ENCODE measurements around the gene FAM20A. TPM values are rescaled to one million over a fixed set of nuclear protein-coding genes. Genes with fewer than 3 reads are reported as not detected.

FAM20A gene
- total RNA-seq, 2 donors from 2014 or later = under 0.01 to 1.3 TPM

DNA sequence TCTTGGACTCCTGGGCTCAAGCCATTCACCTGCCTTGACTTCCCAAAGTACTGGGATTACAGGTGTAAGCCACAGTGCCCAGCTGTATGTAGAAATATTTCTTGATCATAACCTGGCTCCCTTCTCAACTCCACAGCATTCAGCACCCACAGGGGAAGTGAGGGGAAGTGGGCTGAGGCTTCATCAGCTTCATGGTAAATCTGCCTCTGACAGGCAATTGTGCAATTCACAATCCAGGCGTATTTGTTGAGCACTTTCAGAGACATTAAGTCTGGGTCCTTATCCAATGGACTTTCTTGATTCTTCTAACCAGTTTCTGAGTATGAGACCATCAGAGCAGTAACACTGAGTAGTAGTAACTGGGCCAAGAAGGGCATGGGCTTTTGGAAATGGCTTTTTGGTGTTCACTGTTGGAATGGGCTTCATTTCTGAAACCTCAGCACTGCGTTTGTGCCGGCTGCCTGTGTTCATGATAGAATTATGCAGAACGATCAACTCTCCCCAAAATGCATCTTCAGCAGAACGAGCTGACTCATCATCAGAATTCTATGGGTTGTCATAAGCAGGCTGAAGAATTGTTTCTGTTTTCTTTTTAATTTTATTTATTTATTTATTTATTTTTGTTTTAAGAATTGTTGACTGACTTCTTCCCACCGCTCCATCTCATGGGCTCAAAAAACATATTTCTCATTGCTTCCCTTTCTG lies 28.9 kb downstream of the FAM20A start:
- no peaks in the 10 kb centered on the region for H3K27me3 ChIP-seq
- intact Hi-C loops (cut with DNase I) = no loop called here
- H3K9me3 ChIP-seq = no peaks in the 10 kb centered on the region
- peak in 1 of 4 donors; percentile 25 for DNase-seq
- no peaks in the 10 kb centered on the region for H3K4me1 ChIP-seq
- no peak overlapping the region for H3K27ac ChIP-seq
- no peak for TF ChIP-seq POLR2A (IDR thresholded peaks at IDR 0.05)
- TF ChIP-seq, protein P1, sequence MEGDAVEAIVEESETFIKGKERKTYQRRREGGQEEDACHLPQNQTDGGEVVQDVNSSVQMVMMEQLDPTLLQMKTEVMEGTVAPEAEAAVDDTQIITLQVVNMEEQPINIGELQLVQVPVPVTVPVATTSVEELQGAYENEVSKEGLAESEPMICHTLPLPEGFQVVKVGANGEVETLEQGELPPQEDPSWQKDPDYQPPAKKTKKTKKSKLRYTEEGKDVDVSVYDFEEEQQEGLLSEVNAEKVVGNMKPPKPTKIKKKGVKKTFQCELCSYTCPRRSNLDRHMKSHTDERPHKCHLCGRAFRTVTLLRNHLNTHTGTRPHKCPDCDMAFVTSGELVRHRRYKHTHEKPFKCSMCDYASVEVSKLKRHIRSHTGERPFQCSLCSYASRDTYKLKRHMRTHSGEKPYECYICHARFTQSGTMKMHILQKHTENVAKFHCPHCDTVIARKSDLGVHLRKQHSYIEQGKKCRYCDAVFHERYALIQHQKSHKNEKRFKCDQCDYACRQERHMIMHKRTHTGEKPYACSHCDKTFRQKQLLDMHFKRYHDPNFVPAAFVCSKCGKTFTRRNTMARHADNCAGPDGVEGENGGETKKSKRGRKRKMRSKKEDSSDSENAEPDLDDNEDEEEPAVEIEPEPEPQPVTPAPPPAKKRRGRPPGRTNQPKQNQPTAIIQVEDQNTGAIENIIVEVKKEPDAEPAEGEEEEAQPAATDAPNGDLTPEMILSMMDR (IDR thresholded peaks at IDR 0.05) = no peak
- no peaks in the 10 kb centered on the region for H3K36me3 ChIP-seq (replicated peaks in 1 of 2; ENCODE audit: insufficient read depth in 1 of 2, low read depth in 2 of 2)
- 81 to 90% methylated on average over 6 of the region's 6 CpGs for WGBS, 2 donors
- no peak for ATAC-seq
- no peak overlapping the region for H3K4me3 ChIP-seq

DNA sequence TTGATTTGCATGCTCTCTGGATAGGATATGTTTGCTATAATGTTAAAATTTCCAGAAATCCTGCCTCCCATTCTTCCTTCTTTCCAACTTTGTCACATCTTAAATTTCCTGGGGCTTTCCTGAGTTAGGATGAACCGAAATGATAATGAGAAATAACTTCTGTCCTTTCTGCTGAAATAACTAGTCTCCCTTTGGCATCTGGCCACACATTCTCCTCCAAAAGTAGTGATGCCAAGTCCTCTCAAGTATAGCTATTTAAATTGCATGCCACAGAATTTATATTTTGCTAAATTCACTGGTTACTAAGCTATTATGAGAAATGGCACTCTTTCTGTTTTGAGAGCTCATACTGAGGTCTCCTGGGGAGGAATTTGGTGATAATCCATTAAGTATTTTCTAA lies 30.6 kb downstream of the FAM20A start:
- H3K36me3 ChIP-seq (replicated peaks in 1 of 2; ENCODE audit: insufficient read depth in 1 of 2, low read depth in 2 of 2) = no peaks in the 10 kb centered on the region
- WGBS, 2 donors = 65 to 71% methylated on average over 1 of the region's 1 CpG
- no peak for DNase-seq
- intact Hi-C loops (cut with DNase I) = no loop called here
- H3K9me3 ChIP-seq = no peaks in the 10 kb centered on the region
- TF ChIP-seq, protein P1 (IDR thresholded peaks at IDR 0.05) = no peak
- no peak for TF ChIP-seq POLR2A (IDR thresholded peaks at IDR 0.05)
- H3K27me3 ChIP-seq = no peaks in the 10 kb centered on the region
- no peak for ATAC-seq
- H3K4me3 ChIP-seq = no peak overlapping the region
- H3K4me1 ChIP-seq = no peaks in the 10 kb centered on the region
- no peak overlapping the region for H3K27ac ChIP-seq

DNA sequence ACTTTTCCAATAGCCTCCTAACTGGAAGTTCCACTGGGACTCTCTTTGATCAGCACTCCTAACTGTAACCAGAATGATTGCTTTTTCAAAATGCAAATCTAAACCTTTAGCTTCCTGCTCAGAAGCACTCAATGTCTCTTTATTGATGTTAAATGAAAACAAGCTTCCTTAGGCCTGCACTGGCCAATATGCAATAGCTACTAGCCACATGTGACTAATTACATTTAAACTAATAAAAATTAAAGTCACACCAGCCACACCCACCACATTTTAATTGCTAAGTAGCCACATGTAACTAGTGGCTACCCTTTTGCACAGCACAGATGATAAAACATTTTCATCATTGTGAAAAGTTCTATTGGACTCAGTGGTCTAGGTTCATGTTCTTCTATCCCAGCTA lies 31.8 kb downstream of the FAM20A start:
- no peaks in the 10 kb centered on the region for H3K4me1 ChIP-seq
- ATAC-seq (no peak), DNase-seq (no peak)
- H3K27me3 ChIP-seq = no peaks in the 10 kb centered on the region
- H3K36me3 ChIP-seq (replicated peaks in 1 of 2; ENCODE audit: insufficient read depth in 1 of 2, low read depth in 2 of 2) = no peaks in the 10 kb centered on the region
- intact Hi-C loops (cut with DNase I) = no loop called here
- H3K9me3 ChIP-seq = no peaks in the 10 kb centered on the region
- no peak overlapping the region for H3K27ac ChIP-seq
- no peak overlapping the region for H3K4me3 ChIP-seq
- TF ChIP-seq, protein P1 (IDR thresholded peaks at IDR 0.05) = no peak
- no peak for TF ChIP-seq POLR2A (IDR thresholded peaks at IDR 0.05)

DNA sequence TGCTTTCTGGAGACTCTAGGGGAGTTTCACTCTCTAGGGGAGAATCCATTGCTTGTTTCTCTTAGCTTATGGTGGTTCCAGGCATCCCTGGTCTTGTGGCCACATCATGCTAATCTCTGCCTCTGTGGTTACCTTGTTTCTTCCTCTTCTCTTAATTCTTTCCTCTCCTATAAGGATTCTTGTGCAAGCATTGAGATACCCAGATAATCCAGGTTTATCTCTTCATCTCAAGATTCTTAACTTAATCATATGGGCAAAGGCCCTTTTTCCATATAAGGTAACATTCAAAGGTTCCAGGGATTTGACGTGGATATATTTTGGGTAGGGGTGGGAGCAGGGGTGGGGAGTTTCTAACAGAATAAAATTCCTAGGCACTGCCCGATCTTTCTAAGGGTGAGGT lies 32.6 kb downstream of the FAM20A start:
- no peak overlapping the region for H3K27ac ChIP-seq
- no peak for TF ChIP-seq POLR2A (IDR thresholded peaks at IDR 0.05)
- TF ChIP-seq, protein P1 (IDR thresholded peaks at IDR 0.05) = no peak
- no peaks in the 10 kb centered on the region for H3K36me3 ChIP-seq (replicated peaks in 1 of 2; ENCODE audit: insufficient read depth in 1 of 2, low read depth in 2 of 2)
- H3K27me3 ChIP-seq = no peaks in the 10 kb centered on the region
- intact Hi-C loops (cut with DNase I) = no loop called here
- H3K9me3 ChIP-seq = no peaks in the 10 kb centered on the region
- WGBS, 2 donors = 74 to 87% methylated on average over 2 of the region's 2 CpGs
- DNase-seq (no peak), ATAC-seq (no peak)
- H3K4me3 ChIP-seq = no peak overlapping the region
- H3K4me1 ChIP-seq = no peaks in the 10 kb centered on the region

DNA sequence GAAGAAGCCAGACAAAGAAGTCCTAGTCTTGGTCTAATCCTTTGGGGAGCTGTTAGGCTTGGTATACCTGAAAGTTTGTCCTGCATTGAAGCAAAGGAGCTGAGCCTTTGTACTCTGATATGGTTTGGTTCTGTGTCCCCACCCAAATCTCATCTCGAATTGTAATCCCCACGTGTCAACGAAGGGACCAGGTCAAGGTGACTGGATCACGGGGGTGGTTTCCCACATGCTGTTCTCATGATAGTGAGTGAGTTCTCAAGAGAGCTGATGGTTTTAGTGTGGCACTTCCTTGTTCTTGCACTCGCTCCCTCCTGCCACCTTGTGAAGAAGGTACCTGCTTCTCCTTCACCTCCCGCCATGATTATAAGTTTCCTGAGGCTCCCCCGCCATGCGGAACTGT lies 33.6 kb downstream of the FAM20A start:
- no peak for ATAC-seq
- intact Hi-C loops (cut with DNase I) = no loop called here
- Histone ChIP-seq H3K27ac (no peak overlapping the region), H3K4me1 (no peaks in the 10 kb centered on the region), H3K4me3 (no peak overlapping the region), H3K27me3 (no peaks in the 10 kb centered on the region), H3K9me3 (no peaks in the 10 kb centered on the region), H3K36me3 (replicated peaks in 1 of 2; ENCODE audit: insufficient read depth in 1 of 2, low read depth in 2 of 2) (no peaks in the 10 kb centered on the region)
- no peak for TF ChIP-seq POLR2A (IDR thresholded peaks at IDR 0.05)
- TF ChIP-seq, protein P1 (IDR thresholded peaks at IDR 0.05) = no peak
- 86 to 89% methylated on average over 8 of the region's 8 CpGs for WGBS, 2 donors
- no peak for DNase-seq
